OCI-LY3 (cell line): ENCODE results near the gene SIGLEC5.

Experiments used
- CTCF ChIP-seq: fragments of 200-600, 300-600 bp; sonication (generic); IDR thresholded peaks from 2 replicates; pipeline ENCODE4 v1.5.1; 2014; ENCODE audit warnings: antibody characterized with exemption, low read length, low read depth
- EZH2phosphoT487 ChIP-seq: fragments of 200-600 bp; shearing (Covaris generic); IDR thresholded peaks from 2 replicates; pipeline ENCODE4 v1.6.1; 2018; ENCODE audit warnings: antibody characterized with exemption, mixed run types, low read depth

DNA sequence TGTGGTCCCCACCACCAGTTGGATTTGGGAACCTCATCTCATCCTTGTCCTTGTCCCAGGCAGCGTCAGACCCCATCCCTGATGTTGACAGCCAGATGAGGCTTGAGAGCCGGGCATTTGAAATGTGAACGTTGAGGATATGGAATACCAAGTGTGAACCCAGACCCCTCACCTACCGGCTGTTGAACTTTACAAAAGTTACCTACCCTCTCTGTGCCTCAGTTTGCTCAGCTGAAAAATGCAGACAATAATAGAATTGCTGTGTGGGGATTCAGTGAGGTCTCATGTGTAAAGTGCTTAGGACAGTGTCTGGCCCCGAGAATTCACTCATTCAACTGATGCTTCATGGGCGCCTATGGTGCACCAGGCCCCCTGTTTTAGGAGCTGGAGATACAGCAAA lies 17.1 kb upstream of the SIGLEC5 start:
- no peak for TF ChIP-seq CTCF
- no peak for TF ChIP-seq EZH2phosphoT487
